ENCODE results near the gene ADGRL3. TPM values are rescaled to one million over a fixed set of nuclear protein-coding genes. Genes with fewer than 3 reads are reported as not detected.

ADGRL3 gene
- total RNA-seq, 3 donors from 2014 or later (not counting 1 experiment from before 2014, with no cell fraction given): not detected

- Histone ChIP-seq H3K9me3 (ENCODE audit: control insufficient read depth, insufficient read depth, low read length) (peaks cover 8% of the 10 kb centered on the region), H3K36me3 (ENCODE audit: control insufficient read depth, insufficient read depth, low read length) (no peaks in the 10 kb centered on the region), H3K4me1 (ENCODE audit: control insufficient read depth, insufficient read depth, low read length) (no peaks in the 10 kb centered on the region), H3K27ac (ENCODE audit: low read length) (no peak overlapping the region), H3K4me3 (ENCODE audit: low read length) (no peak overlapping the region), H3K27me3 (ENCODE audit: control insufficient read depth, insufficient read depth, low read length) (no peaks in the 10 kb centered on the region)
- peaks cover 11 to 18% of the 10 kb centered on the region in 2 donors for H3K9me3 Mint-ChIP-seq
- H3K27me3 Mint-ChIP-seq (ENCODE audit: low read depth in 2 of 2): no peaks in the 10 kb centered on the region
- no peaks in the 10 kb centered on the region for H3K36me3 Mint-ChIP-seq
- no peak overlapping the region for H3K27ac Mint-ChIP-seq
- WGBS (ENCODE audit: insufficient coverage): no CpG with 5 or more reads among the region's 2 CpGs
- DNase-seq (no peak), ATAC-seq (no peak)
- intact Hi-C loops (cut with micrococcal nuclease): no loop called here
- H3K4me3 Mint-ChIP-seq: no peak overlapping the region
- no peak for TF ChIP-seq CTCF (IDR thresholded peaks at IDR 0.05)
- H3K4me1 Mint-ChIP-seq: no peaks in the 10 kb centered on the region
These were observed 696.5 kb downstream of the ADGRL3 start for GRCh38 chr4:61896634-61897033.

GRCh38 chr4:61909031-61909430, 708.9 kb downstream of the ADGRL3 start:
- Histone ChIP-seq H3K9me3 (ENCODE audit: control insufficient read depth, insufficient read depth, low read length) (no peaks in the 10 kb centered on the region), H3K27me3 (ENCODE audit: control insufficient read depth, insufficient read depth, low read length) (no peaks in the 10 kb centered on the region), H3K4me1 (ENCODE audit: control insufficient read depth, insufficient read depth, low read length) (no peaks in the 10 kb centered on the region), H3K36me3 (ENCODE audit: control insufficient read depth, insufficient read depth, low read length) (no peaks in the 10 kb centered on the region), H3K27ac (ENCODE audit: low read length) (no peak overlapping the region), H3K4me3 (ENCODE audit: low read length) (no peak overlapping the region)
- no peak for TF ChIP-seq CTCF (IDR thresholded peaks at IDR 0.05)
- 87% methylated on average over 4 of the region's 4 CpGs for WGBS (ENCODE audit: insufficient coverage)
- Mint-ChIP-seq H3K4me3 (no peak overlapping the region), H3K27ac (no peak overlapping the region), H3K4me1 (no peaks in the 10 kb centered on the region), H3K27me3 (ENCODE audit: low read depth in 2 of 2) (no peaks in the 10 kb centered on the region), H3K9me3 (peaks cover 0 to under 1% of the 10 kb centered on the region in 2 donors), H3K36me3 (no peaks in the 10 kb centered on the region)
- no peak for DNase-seq
- ATAC-seq: no peak
- intact Hi-C loops (cut with micrococcal nuclease): no loop called here

- Mint-ChIP-seq H3K27ac (no peak overlapping the region), H3K4me1 (no peaks in the 10 kb centered on the region), H3K27me3 (ENCODE audit: low read depth in 2 of 2) (no peaks in the 10 kb centered on the region), H3K4me3 (no peak overlapping the region), H3K9me3 (peaks cover 5 to 7% of the 10 kb centered on the region in 2 donors), H3K36me3 (no peaks in the 10 kb centered on the region)
- 14% methylated on average over 1 of the region's 2 CpGs for WGBS (ENCODE audit: insufficient coverage)
- Histone ChIP-seq H3K4me3 (ENCODE audit: low read length) (no peak overlapping the region), H3K4me1 (ENCODE audit: control insufficient read depth, insufficient read depth, low read length) (no peaks in the 10 kb centered on the region), H3K27ac (ENCODE audit: low read length) (no peak overlapping the region), H3K36me3 (ENCODE audit: control insufficient read depth, insufficient read depth, low read length) (no peaks in the 10 kb centered on the region), H3K9me3 (ENCODE audit: control insufficient read depth, insufficient read depth, low read length) (no peaks in the 10 kb centered on the region), H3K27me3 (ENCODE audit: control insufficient read depth, insufficient read depth, low read length) (no peaks in the 10 kb centered on the region)
- TF ChIP-seq CTCF (IDR thresholded peaks at IDR 0.05): no peak
- no peak for ATAC-seq
- DNase-seq: no peak
- intact Hi-C loops (cut with micrococcal nuclease): no loop called here
These were observed 711.2 kb downstream of the ADGRL3 start for GRCh38 chr4:61911313-61911756.

- TF ChIP-seq CTCF (IDR thresholded peaks at IDR 0.05): no peak
- no peaks in the 10 kb centered on the region for H3K4me1 Mint-ChIP-seq
These were observed 713.5 kb downstream of the ADGRL3 start for GRCh38 chr4:61913619-61914018.

More at GRCh38 chr4:61913619-61914018, 713.5 kb downstream of the ADGRL3 start:
- Mint-ChIP-seq H3K27me3 (ENCODE audit: low read depth in 2 of 2) (no peaks in the 10 kb centered on the region), H3K36me3 (no peaks in the 10 kb centered on the region), H3K9me3 (peaks cover 12 to 13% of the 10 kb centered on the region in 2 donors), H3K27ac (no peak overlapping the region), H3K4me3 (no peak overlapping the region)
- no peak overlapping the region for H3K27ac ChIP-seq (ENCODE audit: low read length)
- intact Hi-C loops (cut with micrococcal nuclease): no loop called here
- no peaks in the 10 kb centered on the region for H3K27me3 ChIP-seq (ENCODE audit: control insufficient read depth, insufficient read depth, low read length)
- 92% methylated on average over 2 of the region's 2 CpGs for WGBS (ENCODE audit: insufficient coverage)
- DNase-seq (no peak), ATAC-seq (no peak)
- no peaks in the 10 kb centered on the region for H3K36me3 ChIP-seq (ENCODE audit: control insufficient read depth, insufficient read depth, low read length)
- H3K4me1 ChIP-seq (ENCODE audit: control insufficient read depth, insufficient read depth, low read length): no peaks in the 10 kb centered on the region
- H3K4me3 ChIP-seq (ENCODE audit: low read length): no peak overlapping the region
- no peaks in the 10 kb centered on the region for H3K9me3 ChIP-seq (ENCODE audit: control insufficient read depth, insufficient read depth, low read length)
